Activated effector memory CD4-positive, alpha-beta T cell treated with anti-CD3 and anti-CD28 coated beads, Interleukin-2, amount 50 U/mL, for 16 hours (primary cell): Measurements from ENCODE around the gene HNF4A.

Source experiments
- DNase-seq: peaks from one replicate; pipeline ENCODE4 v3.0.0-alpha.2; 2020

Gene HNF4A

DNA sequence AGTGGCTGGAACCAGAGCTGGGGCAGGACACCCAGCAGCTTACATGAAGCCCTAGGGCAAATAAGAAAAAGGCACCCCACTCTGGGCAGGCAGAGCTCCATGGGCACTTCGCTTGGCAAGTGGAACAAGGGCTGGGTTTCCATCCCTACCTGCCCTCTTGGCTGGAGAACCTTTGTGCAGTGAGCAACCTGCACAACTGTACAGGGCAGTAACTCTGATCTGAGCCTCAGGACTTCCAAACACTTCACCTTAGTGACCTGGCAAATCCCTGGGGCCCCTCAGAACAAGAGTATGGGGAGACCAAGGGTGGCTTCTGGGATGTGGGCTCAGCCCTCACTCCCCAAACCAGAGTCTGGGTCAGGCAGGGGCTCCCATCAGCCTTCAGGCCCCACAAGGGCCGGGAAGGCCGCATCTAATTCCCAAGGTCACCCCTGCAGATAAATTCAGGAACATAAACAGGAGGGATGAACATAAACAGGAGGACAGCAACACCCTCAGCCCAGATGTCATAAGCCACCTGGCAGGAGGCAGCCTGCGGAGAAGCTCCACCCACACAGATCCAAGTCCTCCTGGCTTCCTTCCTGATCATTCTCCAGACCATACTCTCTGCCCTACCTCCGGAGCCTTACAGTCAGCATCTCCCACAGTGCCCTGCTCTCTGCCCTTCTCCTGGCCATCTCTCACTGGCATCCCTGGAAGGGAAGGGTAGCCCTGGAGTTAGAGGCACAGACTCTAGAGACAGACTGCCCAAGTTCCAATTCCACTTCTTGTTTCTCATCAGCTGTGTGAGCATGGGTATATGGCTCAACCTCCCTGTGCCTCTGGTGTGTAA lies 37.5 kb downstream of the HNF4A start:
- DNase-seq, result no peak

DNA sequence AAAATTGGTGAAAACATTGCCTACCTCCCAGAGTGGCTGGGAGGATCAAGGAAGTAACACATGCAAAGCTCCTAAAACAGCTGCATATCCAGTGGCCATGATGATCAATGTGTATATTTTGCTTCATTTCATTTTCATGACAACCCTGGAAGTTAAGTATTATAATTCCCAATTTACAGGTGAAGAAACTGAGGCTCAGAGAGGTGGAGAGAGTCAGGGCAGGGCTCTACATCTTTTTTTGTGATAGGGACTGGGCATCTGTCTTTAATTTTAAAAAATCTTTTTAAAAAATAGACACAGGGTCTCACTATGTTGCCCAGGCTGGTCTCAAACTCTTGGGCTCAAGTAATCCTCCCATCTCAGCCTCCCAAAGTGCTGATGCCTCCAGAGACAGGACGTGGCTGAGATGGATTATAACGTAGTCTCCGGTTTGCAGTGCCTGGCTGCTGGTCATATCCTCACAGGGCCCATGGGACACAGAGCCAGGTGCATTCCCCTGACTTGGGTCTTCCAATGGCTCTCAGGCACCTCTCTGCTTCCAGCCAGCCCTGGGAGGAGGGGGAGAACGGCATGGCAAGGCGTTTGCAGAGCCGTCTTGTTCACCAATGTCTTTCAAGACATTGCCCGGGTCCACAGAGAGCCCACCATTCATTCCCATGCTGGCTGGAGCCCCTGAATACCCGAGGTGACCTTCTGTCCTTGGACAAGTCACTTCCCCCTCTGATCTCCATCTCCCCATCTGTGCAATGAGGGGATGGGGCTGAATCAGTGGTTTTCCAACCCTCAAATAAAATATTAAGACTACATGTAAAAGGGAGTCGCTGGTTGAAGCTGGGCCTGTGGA lies 38.3 kb downstream of the HNF4A start:
- DNase-seq, result no peak

DNA sequence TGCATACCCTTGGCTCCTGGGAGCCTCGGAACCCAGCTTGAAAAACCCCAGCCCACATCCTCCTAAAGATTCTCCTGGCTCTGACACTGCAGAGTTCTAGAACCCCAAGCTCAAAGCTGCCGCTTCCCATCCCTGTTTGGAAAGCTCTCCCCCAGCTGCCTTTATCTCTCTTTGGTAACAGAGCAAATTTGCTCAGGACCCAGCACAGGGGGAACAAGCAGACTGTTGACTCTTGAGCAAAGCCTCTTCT lies 38.9 kb downstream of the HNF4A start:
- no peak for DNase-seq

- DNase-seq, result no peak
Observed at GRCh38 chr20:44394702-44395460, 39.4 kb downstream of the HNF4A start.

GRCh38 chr20:44395461-44396340 lies 40.2 kb downstream of the HNF4A start:
- DNase-seq, result no peak

- DNase-seq, result no peak
Observed at GRCh38 chr20:44396369-44397130, 41.1 kb downstream of the HNF4A start.

DNA sequence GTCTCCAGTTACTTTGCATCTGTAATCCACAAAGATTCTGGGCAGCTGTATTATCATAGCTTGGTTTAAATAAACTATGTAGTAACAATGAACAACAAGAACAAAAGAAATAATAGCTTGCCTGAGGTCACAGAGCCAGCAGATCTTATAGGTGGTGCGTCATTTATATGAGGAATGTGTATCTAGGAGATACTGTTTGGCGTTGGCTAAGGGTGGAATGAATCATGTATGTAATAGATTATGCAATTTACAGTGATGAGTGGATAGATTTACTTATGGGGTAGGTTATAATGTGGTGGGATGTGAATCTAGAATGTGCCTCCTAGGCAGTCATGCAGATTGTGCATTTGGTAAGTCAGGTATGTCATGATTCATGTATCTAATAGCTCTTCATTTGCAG lies 42.8 kb downstream of the HNF4A start:
- no peak for DNase-seq

- no peak for DNase-seq
Observed at GRCh38 chr20:44399446-44399845, 43.9 kb downstream of the HNF4A start.

DNA sequence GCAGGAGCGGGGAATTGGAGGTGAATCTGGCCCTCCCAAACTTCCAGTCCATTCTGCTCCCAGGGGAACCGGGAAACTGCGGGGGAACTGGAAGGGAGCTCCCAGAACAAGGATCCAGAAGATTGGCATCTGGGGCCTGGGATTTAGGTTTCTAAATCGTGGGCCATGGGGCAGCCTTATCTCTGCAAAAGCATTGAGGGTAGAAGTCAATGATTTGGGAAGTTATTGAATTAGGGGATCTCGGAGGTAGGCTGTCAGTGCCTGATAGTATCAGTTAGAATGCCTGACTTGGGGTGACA lies 45.1 kb downstream of the HNF4A start:
- DNase-seq, result no peak

- DNase-seq, result no peak
Observed at GRCh38 chr20:44400970-44401769, 45.7 kb downstream of the HNF4A start.

DNA sequence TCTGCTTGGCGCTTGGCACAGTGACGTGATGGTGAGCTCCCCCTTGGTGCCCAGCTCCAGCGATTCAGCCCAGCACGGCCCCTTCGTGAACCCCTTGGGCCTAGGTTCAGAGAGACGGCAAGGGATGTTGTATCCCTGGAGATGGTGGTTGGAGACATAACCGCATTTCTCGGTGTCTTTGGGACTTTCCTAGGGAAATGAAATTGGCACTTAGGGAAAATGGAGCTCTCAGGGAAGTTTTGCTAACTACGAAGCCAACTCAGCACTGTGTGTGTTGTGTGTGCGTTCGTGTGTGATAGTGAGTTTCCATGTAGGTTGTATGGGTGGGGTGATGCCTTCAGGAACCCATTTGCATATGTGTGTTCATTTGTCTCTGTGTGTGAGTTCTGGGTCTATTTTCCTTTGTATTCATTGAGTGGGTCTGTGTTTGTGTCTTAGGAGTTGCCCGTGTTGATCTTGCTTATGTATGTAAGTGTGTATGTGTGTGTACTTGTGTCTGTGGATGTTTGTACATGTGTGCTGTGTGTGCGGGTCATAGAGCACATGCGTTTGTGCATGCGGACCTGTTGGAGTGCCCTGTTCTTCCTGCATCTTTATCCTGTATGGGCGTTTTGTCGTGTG lies 46.4 kb downstream of the HNF4A start:
- DNase-seq, result no peak

DNA sequence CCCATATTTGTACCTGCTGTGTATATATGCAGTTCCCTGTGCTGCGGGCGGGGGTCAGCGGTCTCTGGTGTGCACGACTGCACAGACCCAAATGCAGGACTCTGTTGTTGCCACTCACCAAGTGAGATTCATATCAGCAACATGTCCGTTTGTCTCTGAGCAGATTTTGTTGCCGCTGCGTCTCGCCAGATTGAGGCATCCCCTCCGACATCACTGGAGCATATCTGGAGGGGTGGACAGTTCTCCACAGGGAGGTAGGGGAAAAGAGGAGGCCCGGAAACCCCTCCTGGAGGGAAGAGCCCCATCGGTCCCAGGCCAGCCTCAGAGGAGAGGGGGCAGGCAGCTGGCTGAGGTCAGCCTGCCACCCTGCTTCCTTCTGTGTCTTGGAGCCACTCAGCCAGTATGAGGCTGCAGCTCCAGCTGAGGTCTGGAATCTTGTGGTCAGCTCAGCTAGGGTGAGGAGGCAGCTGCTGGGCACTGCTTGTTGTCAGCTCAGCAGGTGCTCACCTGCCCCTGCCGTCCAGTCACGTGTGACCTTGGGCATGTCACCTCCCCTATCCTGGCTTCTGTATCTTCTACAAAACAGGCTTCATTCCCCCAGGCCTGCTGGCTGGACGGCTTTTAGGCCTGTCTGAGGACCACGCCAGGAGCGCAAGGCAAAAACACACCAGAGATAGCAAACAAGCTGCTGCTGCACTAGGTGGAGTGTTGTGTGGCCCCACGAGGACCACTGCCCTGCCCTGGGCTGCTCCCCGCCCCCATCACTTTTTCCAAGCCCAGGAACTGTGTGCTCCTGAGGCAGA lies 47.1 kb downstream of the HNF4A start:
- DNase-seq, result no peak

- no peak for DNase-seq
Observed at GRCh38 chr20:44403194-44404112, 48.0 kb downstream of the HNF4A start.

GRCh38 chr20:44404204-44405181 lies 49.0 kb downstream of the HNF4A start:
- DNase-seq, result no peak

DNA sequence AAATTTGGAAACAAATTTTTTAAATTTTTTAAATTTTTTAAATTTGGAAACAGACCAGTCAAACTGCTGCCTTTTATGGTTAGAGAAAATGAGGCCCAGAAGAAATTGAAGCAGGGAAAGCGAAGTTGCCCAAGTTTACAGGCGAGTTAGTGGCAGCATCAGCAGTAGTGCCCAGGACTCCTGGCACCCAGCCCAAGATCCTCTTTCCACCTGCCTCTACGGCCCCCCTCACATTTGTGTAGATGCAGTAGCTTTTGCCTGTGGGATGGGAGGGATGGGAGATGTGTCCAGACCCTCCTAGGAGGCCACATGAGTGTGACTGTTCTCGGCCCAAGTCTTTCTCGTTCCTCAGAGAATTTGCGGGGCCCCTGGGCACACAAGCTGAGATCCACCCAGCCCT lies 49.8 kb downstream of the HNF4A start:
- DNase-seq, result no peak

GRCh38 chr20:44405785-44406571 lies 50.5 kb downstream of the HNF4A start:
- DNase-seq, result no peak
